Uterus (tissue), 2 donors: ENCODE measurements around the gene GIPC3.

ENCODE experiments used
- POLR2A ChIP-seq, 2 donors: fragments of 450-650 bp; IDR thresholded peaks; one replicate each; pipeline ENCODE4 v1.6.1; 2016; ENCODE audit warnings: antibody characterized with exemption in 2 of 2, mild to moderate bottlenecking in 1 of 2, moderate library complexity in 1 of 2
- TF ChIP-seq, protein P1 (sequence below), 4 experiments: fragments of 200-600 bp in 2 of 4; fragments of 450-650 bp in 2 of 4; sonication (generic) in 2 of 4; IDR thresholded peaks; one replicate each; pipeline ENCODE4 v1.5.1; 2016 to 2019; ENCODE audit warnings: antibody characterized with exemption in 4 of 4, mild to moderate bottlenecking in 2 of 4, moderate library complexity in 1 of 4

DNA sequence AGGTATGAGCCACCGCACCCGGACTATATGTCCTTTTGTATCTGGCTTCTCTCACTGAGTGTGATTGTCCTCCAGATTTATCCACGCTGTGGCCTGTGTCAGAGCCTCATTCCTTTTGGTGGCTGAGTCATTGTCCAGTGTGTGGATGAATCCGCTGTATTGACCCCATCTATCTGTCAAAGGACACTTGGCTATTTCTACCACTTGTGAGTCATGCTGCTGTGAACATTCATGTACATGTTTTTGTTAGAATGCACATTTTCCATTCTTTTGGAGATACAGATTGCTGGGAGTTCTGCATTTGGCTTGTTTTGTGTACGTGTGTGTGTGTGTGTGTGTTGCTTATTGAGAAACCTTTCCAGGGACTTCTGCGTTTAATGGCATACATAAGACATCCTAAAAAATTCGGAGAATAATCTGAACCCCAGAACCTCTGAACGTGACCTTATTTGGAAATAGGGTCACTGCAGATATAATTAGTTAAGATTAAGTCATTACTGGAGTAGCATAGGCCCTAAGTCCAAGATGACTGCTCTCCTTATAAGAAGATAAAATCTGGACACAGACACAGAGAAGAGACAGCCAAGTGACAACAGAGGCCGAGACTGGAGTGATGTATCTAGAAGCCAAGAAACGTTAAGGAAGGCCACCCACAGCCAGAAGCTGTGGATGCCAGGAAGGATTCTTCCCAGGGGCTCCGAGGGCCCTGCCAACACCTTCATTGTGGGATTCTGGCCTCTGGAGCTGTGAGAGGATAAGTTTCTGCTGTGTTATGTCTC, 4.9 kb upstream of the GIPC3 start:
- TF ChIP-seq, protein P1, sequence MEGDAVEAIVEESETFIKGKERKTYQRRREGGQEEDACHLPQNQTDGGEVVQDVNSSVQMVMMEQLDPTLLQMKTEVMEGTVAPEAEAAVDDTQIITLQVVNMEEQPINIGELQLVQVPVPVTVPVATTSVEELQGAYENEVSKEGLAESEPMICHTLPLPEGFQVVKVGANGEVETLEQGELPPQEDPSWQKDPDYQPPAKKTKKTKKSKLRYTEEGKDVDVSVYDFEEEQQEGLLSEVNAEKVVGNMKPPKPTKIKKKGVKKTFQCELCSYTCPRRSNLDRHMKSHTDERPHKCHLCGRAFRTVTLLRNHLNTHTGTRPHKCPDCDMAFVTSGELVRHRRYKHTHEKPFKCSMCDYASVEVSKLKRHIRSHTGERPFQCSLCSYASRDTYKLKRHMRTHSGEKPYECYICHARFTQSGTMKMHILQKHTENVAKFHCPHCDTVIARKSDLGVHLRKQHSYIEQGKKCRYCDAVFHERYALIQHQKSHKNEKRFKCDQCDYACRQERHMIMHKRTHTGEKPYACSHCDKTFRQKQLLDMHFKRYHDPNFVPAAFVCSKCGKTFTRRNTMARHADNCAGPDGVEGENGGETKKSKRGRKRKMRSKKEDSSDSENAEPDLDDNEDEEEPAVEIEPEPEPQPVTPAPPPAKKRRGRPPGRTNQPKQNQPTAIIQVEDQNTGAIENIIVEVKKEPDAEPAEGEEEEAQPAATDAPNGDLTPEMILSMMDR (IDR thresholded peaks at IDR 0.05): no peak
- no peak for TF ChIP-seq POLR2A (IDR thresholded peaks at IDR 0.05)
